Body of pancreas (tissue), 4 donors: ENCODE measurements around the gene ANAPC15.

ENCODE experiments used
- CTCF ChIP-seq, 7 experiments: fragments of 450-650 bp in 4 of 7; fragments of 200-600 bp in 3 of 7; sonication (generic) in 3 of 7; IDR thresholded peaks; one replicate each; pipeline ENCODE4 v1.5.1; 2016 to 2019; ENCODE audit warnings: antibody characterized with exemption in 7 of 7
- POLR2A ChIP-seq, 3 donors: fragments of 450-650 bp; IDR thresholded peaks; one replicate each; pipeline ENCODE4 v1.6.1; 2016; ENCODE audit warnings: antibody characterized with exemption in 3 of 3, mild to moderate bottlenecking in 2 of 3

GRCh38 chr11:72081184-72081644 lies 31.3 kb downstream of the ANAPC15 start:
- TF ChIP-seq POLR2A (IDR thresholded peaks at IDR 0.05) (no peak), CTCF (IDR thresholded peaks at IDR 0.05) (no peak)
